EL (cell line): ENCODE results near the gene MRTFA.
A peak's percentile ranks its signal among the peaks of the same experiment; 100 is the strongest.

ENCODE experiments used
- DNase-seq: peaks from one replicate; pipeline ENCODE4 v3.0.0-alpha.2; 2016

The MRTFA gene

GRCh38 chr22:40452730-40453487 is 183.6 kb downstream of the MRTFA start:
- DNase-seq, result no peak

GRCh38 chr22:40451210-40451609 is 185.3 kb downstream of the MRTFA start:
- no peak for DNase-seq

GRCh38 chr22:40450616-40451015 is 185.9 kb downstream of the MRTFA start:
- DNase-seq, result no peak

- DNase-seq, result peak; percentile 76
Observed at GRCh38 chr22:40449676-40450035, 186.9 kb downstream of the MRTFA start.

GRCh38 chr22:40446203-40446602 is 190.3 kb downstream of the MRTFA start:
- no peak for DNase-seq

- DNase-seq, result no peak
Observed at GRCh38 chr22:40444178-40444831, 192.2 kb downstream of the MRTFA start.

GRCh38 chr22:40443732-40444131 is 192.8 kb downstream of the MRTFA start:
- no peak for DNase-seq

- no peak for DNase-seq
Observed at GRCh38 chr22:40441761-40442390, 194.6 kb downstream of the MRTFA start.

- DNase-seq, result peak; percentile 51
Observed at GRCh38 chr22:40436505-40437431, 199.8 kb downstream of the MRTFA start.

GRCh38 chr22:40434745-40435144 is 201.8 kb downstream of the MRTFA start:
- no peak for DNase-seq

GRCh38 chr22:40434106-40434505 is 202.4 kb downstream of the MRTFA start:
- no peak for DNase-seq

- no peak for DNase-seq
Observed at GRCh38 chr22:40433416-40434090, 203.0 kb downstream of the MRTFA start.

- no peak for DNase-seq
Observed at GRCh38 chr22:40432625-40433024, 203.9 kb downstream of the MRTFA start.

- DNase-seq, result no peak
Observed at GRCh38 chr22:40432157-40432556, 204.4 kb downstream of the MRTFA start.

GRCh38 chr22:40430991-40431390 is 205.5 kb downstream of the MRTFA start:
- DNase-seq, result no peak

- DNase-seq, result no peak
Observed at GRCh38 chr22:40429481-40429880, 207.0 kb downstream of the MRTFA start.

- DNase-seq, result no peak
Observed at GRCh38 chr22:40428796-40429195, 207.7 kb downstream of the MRTFA start.

GRCh38 chr22:40426594-40427333 is 209.8 kb downstream of the MRTFA start:
- DNase-seq, result no peak

GRCh38 chr22:40425082-40425481 is 211.4 kb downstream of the MRTFA start:
- no peak for DNase-seq

- no peak for DNase-seq
Observed at GRCh38 chr22:40423882-40424640, 212.5 kb downstream of the MRTFA start.

- no peak for DNase-seq
Observed at GRCh38 chr22:40423310-40423688, 213.2 kb downstream of the MRTFA start.
